COLO829 (cell line): ENCODE results near the gene MLLT11.

Source experiments
- DNase-seq: peaks from one replicate; pipeline ENCODE4 v3.0.0; 2012; ENCODE audit warnings: low spot score

Gene MLLT11

GRCh38 chr1:151060007-151060656, at the start of gene MLLT11:
TSS of gene MLLT11 (plus strand) at chr1:151060397. CDS start at chr1:151067225, 6,828 bp downstream.
- DNase-seq: no peak

GRCh38 chr1:151011154-151011850, 48.9 kb upstream of the MLLT11 start:
- DNase-seq: peak; percentile 59

GRCh38 chr1:151012684-151013471, 47.3 kb upstream of the MLLT11 start:
- DNase-seq: no peak

- no peak for DNase-seq
These were observed 46.7 kb upstream of the MLLT11 start for GRCh38 chr1:151013518-151013917.

GRCh38 chr1:151024540-151025146, 35.6 kb upstream of the MLLT11 start:
- DNase-seq: peak; percentile 90

GRCh38 chr1:151026460-151026859, 33.7 kb upstream of the MLLT11 start:
- DNase-seq: no peak

- DNase-seq: no peak
These were observed 28.0 kb upstream of the MLLT11 start for GRCh38 chr1:151032164-151032563.

GRCh38 chr1:151035167-151035566, 25.0 kb upstream of the MLLT11 start:
- no peak for DNase-seq

- DNase-seq: no peak
These were observed 23.8 kb upstream of the MLLT11 start, which contains the start of gene BNIPL for GRCh38 chr1:151036356-151036755. TSS of gene BNIPL (plus strand) at chr1:151036586. CDS start at chr1:151036726, 140 bp downstream.

- no peak for DNase-seq
These were observed 23.2 kb upstream of the MLLT11 start for GRCh38 chr1:151037032-151037431.

GRCh38 chr1:151039521-151039920, 20.7 kb upstream of the MLLT11 start:
- no peak for DNase-seq

GRCh38 chr1:151043163-151043562, 17.0 kb upstream of the MLLT11 start:
- no peak for DNase-seq

- DNase-seq: peak; percentile 65
These were observed 12.6 kb upstream of the MLLT11 start, which contains the start of gene C1orf56 for GRCh38 chr1:151047591-151047924. TSS of gene C1orf56 (plus strand) at chr1:151047751. CDS start at chr1:151047848, 97 bp downstream.

GRCh38 chr1:151047925-151048644, 12.1 kb upstream of the MLLT11 start:
- peak; percentile 67 for DNase-seq

GRCh38 chr1:151048645-151049032, 11.6 kb upstream of the MLLT11 start:
- DNase-seq: no peak

GRCh38 chr1:151049458-151049857, 10.7 kb upstream of the MLLT11 start:
- DNase-seq: no peak

- no peak for DNase-seq
These were observed 10.0 kb upstream of the MLLT11 start for GRCh38 chr1:151050051-151050688.

GRCh38 chr1:151051356-151052009, 8.7 kb upstream of the MLLT11 start:
- DNase-seq: no peak

- DNase-seq: no peak
These were observed 5.1 kb upstream of the MLLT11 start for GRCh38 chr1:151054971-151055547.

- no peak for DNase-seq
These were observed 4.6 kb upstream of the MLLT11 start for GRCh38 chr1:151055581-151055980.
